IMR-90 (cell line): ENCODE measurements around the gene TCN1. TPM values are rescaled to one million over a fixed set of nuclear protein-coding genes. Genes with fewer than 3 reads are reported as not detected.

Experiments used
- ATAC-seq: fragments of 200-7000 bp; cut with Tn5 transposase; 2 replicates; pipeline ENCODE4 v1.9.1; 2020; ENCODE audit warnings: low read depth, mild to moderate bottlenecking, moderate library complexity
- BruUV-seq: library from RNA; stranded (reverse); fragments of 400-500 nt; replicated peaks from 2 replicates; lab custom pipeline; 2021; lab: Mats Ljungman, UMichigan
- CTCF ChIA-PET: fragments of 300-600 bp; formaldehyde crosslinking; extraction: SDS; loops from one replicate; lab custom pipeline; 2021; ENCODE audit warnings: antibody characterized with exemption; lab: Yijun Ruan, JAX
- POLR2A ChIA-PET: fragments of 300-600 bp; sonication (Branson Sonifier 250); formaldehyde crosslinking; loops from one replicate; lab custom pipeline; 2022; ENCODE audit warnings: antibody characterized with exemption; ENCODE audit not compliant: unreplicated experiment; lab: Charles Lee
- DNase-seq: peaks from one replicate; pipeline ENCODE4 v3.0.0; 2013
- H2AFZ ChIP-seq: replicated peaks from 2 replicates; pipeline ENCODE3; 2013; ENCODE audit warnings: low read length, mild to moderate bottlenecking; ENCODE audit not compliant: poor library complexity
- H2AK5ac ChIP-seq: 2 replicates; pipeline ENCODE4 v1.6.1; 2013; ENCODE audit warnings: low read depth, low read length, inconsistent platforms
- H2AK9ac ChIP-seq: replicated peaks from 2 replicates; pipeline ENCODE3; 2013; ENCODE audit warnings: mild to moderate bottlenecking, low read depth, low read length, moderate library complexity; ENCODE audit not compliant: poor library complexity
- H2BK120ac ChIP-seq: 2 replicates; pipeline ENCODE4 v1.6.1; 2013; ENCODE audit warnings: low read depth, low read length, inconsistent platforms
- H2BK15ac ChIP-seq: 3 replicates; pipeline ENCODE4 v1.6.1; 2013; ENCODE audit warnings: low read depth, low read length, inconsistent platforms
- H2BK20ac ChIP-seq: 2 replicates; pipeline ENCODE4 v1.6.1; 2013; ENCODE audit warnings: low read depth, mild to moderate bottlenecking, inconsistent platforms, low read length, moderate library complexity
- H2BK5ac ChIP-seq: 2 replicates; pipeline ENCODE4 v1.6.1; 2013; ENCODE audit warnings: mild to moderate bottlenecking, low read depth, low read length, inconsistent platforms; ENCODE audit not compliant: poor library complexity, severe bottlenecking
- H3K14ac ChIP-seq: replicated peaks from 2 replicates; pipeline ENCODE4 v1.6.1; 2013; ENCODE audit warnings: low read depth, low read length, inconsistent platforms
- H3K18ac ChIP-seq: 2 replicates; pipeline ENCODE4 v1.6.1; 2013; ENCODE audit warnings: low read depth, low read length, control low read depth
- H3K23ac ChIP-seq: 2 replicates; pipeline ENCODE4 v1.6.1; 2013; ENCODE audit warnings: low read depth, low read length, inconsistent platforms
- H3K27ac ChIP-seq: 2 replicates; pipeline ENCODE4 v1.5.1; 2013; ENCODE audit warnings: mild to moderate bottlenecking, control low read depth, low read length; ENCODE audit not compliant: insufficient read depth
- H3K27me3 ChIP-seq: 2 replicates; pipeline ENCODE4 v1.6.1; 2013; ENCODE audit warnings: low read length; ENCODE audit not compliant: control insufficient read depth, insufficient read depth
- H3K36me3 ChIP-seq: 2 replicates; pipeline ENCODE4 v1.6.1; 2013; ENCODE audit warnings: low read length, mixed read lengths; ENCODE audit not compliant: control insufficient read depth, insufficient read depth
- H3K4ac ChIP-seq: 2 replicates; pipeline ENCODE4 v1.6.1; 2013; ENCODE audit warnings: low read depth, low read length, inconsistent platforms
- H3K4me1 ChIP-seq: 2 replicates; pipeline ENCODE4 v1.6.1; 2013; ENCODE audit warnings: low read length, mixed read lengths; ENCODE audit not compliant: control insufficient read depth, insufficient read depth
- H3K4me2 ChIP-seq: 2 replicates; pipeline ENCODE4 v1.6.1; 2013; ENCODE audit warnings: low read depth, mild to moderate bottlenecking, control low read depth, low read length, moderate library complexity
- H3K4me3 ChIP-seq: 2 replicates; pipeline ENCODE4 v1.5.1; 2013; ENCODE audit warnings: low read depth, mild to moderate bottlenecking, control low read depth, low read length, moderate library complexity; ENCODE audit not compliant: insufficient read depth
- H3K56ac ChIP-seq: 2 replicates; pipeline ENCODE4 v1.6.1; 2013; ENCODE audit warnings: low read length, inconsistent platforms; ENCODE audit not compliant: insufficient read depth; ENCODE audit errors: extremely low read depth
- H3K79me1 ChIP-seq, 2 experiments: 2 replicates each; pipeline ENCODE4 v1.6.1; 2013; ENCODE audit warnings: low read length in 2 of 2, inconsistent platforms in 1 of 2, low read depth in 1 of 2
- H3K9ac ChIP-seq: 2 replicates; pipeline ENCODE4 v1.6.1; 2013; ENCODE audit warnings: low read depth, low read length, control low read depth
- H3K9me1 ChIP-seq: 2 replicates; pipeline ENCODE4 v1.6.1; 2013; ENCODE audit warnings: low read length, inconsistent platforms; ENCODE audit not compliant: insufficient read depth
- H3K9me3 ChIP-seq: 2 replicates; pipeline ENCODE4 v1.6.1; 2013; ENCODE audit warnings: low read length; ENCODE audit not compliant: control insufficient read depth, insufficient read depth
- H4K20me1 ChIP-seq: 2 replicates; pipeline ENCODE4 v1.6.1; 2013; ENCODE audit warnings: low read length, inconsistent platforms; ENCODE audit not compliant: insufficient read depth
- H4K5ac ChIP-seq: 2 replicates; pipeline ENCODE4 v1.6.1; 2013; ENCODE audit warnings: mild to moderate bottlenecking, low read depth, low read length, control low read depth
- H4K8ac ChIP-seq, 2 experiments: 2 replicates each; pipeline ENCODE4 v1.6.1; 2013; ENCODE audit warnings: low read depth in 2 of 2, low read length in 2 of 2, control low read depth in 1 of 2, inconsistent platforms in 1 of 2
- H4K91ac ChIP-seq: 2 replicates; pipeline ENCODE4 v1.6.1; 2013; ENCODE audit warnings: low read depth, low read length, inconsistent platforms; ENCODE audit not compliant: insufficient read depth
- BHLHE40 ChIP-seq: fragments of 150-350 bp; IDR thresholded peaks from 2 replicates; pipeline ENCODE4 v1.6.1; 2016; ENCODE audit warnings: mild to moderate bottlenecking, low read depth, low read length
- USF2 ChIP-seq: fragments of 150-350 bp; IDR thresholded peaks from 2 replicates; pipeline ENCODE4 v1.6.1; 2017; ENCODE audit warnings: mild to moderate bottlenecking, antibody characterized with exemption, low read length, low read depth
- WGBS, 2 experiments: methylation state at CpG; one replicate each; pipeline versions ENCODE4 v1.1.5 to v1.1.7; 2013; ENCODE audit warnings: missing lambda C conversion rate in 2 of 2; ENCODE audit not compliant: insufficient read length in 1 of 2; ENCODE audit errors: extremely low coverage in 2 of 2; 5-methylcytosine and 5-hydroxymethylcytosine counted together
- dilution Hi-C: fragments of 300-500 bp; cut with HindIII; formaldehyde crosslinking; loops from one replicate; pipeline ENCODE4 v1.14.3; 2018; ENCODE audit warnings: low sequenced_read_pairs; ENCODE audit not compliant: unreplicated experiment
- in situ Hi-C: fragments of 300-500 bp; cut with MboI; formaldehyde crosslinking; loops from 3 replicates; pipeline ENCODE4 v1.14.3; 2019; ENCODE audit warnings: low sequenced_read_pairs, inconsistent platforms, mixed read lengths
- intact Hi-C: fragments of 100-400 bp; cut with micrococcal nuclease; formaldehyde crosslinking; loops from 2 replicates; pipeline ENCODE4 v1.10.0; 2022
- polyA plus RNA-seq, 3 experiments: library from polyadenylated mRNA; depleted of rRNA; stranded (reverse); fragments of >200 nt; gene quantifications; 2 replicates each; pipeline ENCODE4 v1.2.3, GENCODE V29; 2012; ENCODE audit warnings: low replicate concordance in 1 of 3
- total RNA-seq: library from RNA; depleted of rRNA; stranded (reverse); fragments of >200 nt; gene quantifications from 2 replicates; pipeline ENCODE4 v1.2.3, GENCODE V29; 2012; rRNA removed

TCN1 gene
- total and polyA plus RNA-seq, 2 of the 4 experiments (the other 2 are of a cell fraction): not detected

GRCh38 chr11:59804061-59804460 is 62.2 kb downstream of the TCN1 start:
- in situ Hi-C loops: loop anchor here (5.0 to 10.0 kb wide), 2 partner anchors 47 to 249 kb away; partner anchors contain the start of gene STX3
- no TSS peak for BruUV-seq
- no CpG with 5 or more reads among the region's 2 CpGs for WGBS, 2 experiments

More at GRCh38 chr11:59804061-59804460, 62.2 kb downstream of the TCN1 start:
- Histone ChIP-seq H3K9me3 (no peaks in the 10 kb centered on the region), H2AFZ (no peak overlapping the region), H2BK5ac (no peak overlapping the region), H3K27me3 (no peaks in the 10 kb centered on the region), H3K4me1 (no peaks in the 10 kb centered on the region), H2AK9ac (no peak overlapping the region), H3K14ac (no peak overlapping the region), H4K20me1 (no peaks in the 10 kb centered on the region), H2BK120ac (no peak overlapping the region), H4K91ac (no peak overlapping the region), H3K18ac (no peak overlapping the region), H2AK5ac (no peak overlapping the region), H3K4me3 (no peak overlapping the region), H3K36me3 (peaks cover 12% of the 10 kb centered on the region), H4K5ac (no peak overlapping the region), H3K9me1 (no peaks in the 10 kb centered on the region), H3K79me1 (no peaks in the 10 kb centered on the region), H3K9ac (no peak overlapping the region), H3K56ac (no peak overlapping the region), H3K4me2 (no peak overlapping the region), H3K27ac (no peak overlapping the region), H2BK20ac (no peak overlapping the region), H3K23ac (no peak overlapping the region), H4K8ac (no peak overlapping the region), H2BK15ac (no peak overlapping the region), H3K4ac (no peak overlapping the region)
- POLR2A ChIA-PET: no interaction called here
- CTCF ChIA-PET: no interaction called here
- ATAC-seq (no peak), DNase-seq (no peak)
- dilution Hi-C loops (no loop called here), intact Hi-C loops (loop anchor here (5.0 kb wide), 3 partner anchors 137 to 267 kb away; partner anchors contain the start of gene PATL1)
- TF ChIP-seq USF2: no peak
- TF ChIP-seq BHLHE40: no peak

Other genes with a start within 250 kb of the TCN1 start
- gene PATL1, start 197.4 kb downstream of the TCN1 start, total RNA-seq: 3.9 and 4.4 TPM in 2 replicates
- 29.7 and 30.9 TPM in 2 replicates for gene PATL1, start 197.4 kb downstream of the TCN1 start, polyA plus RNA-seq (2012; rRNA removed)
- not detected in 2 replicates for gene OR10V1, start 152.6 kb downstream of the TCN1 start, total RNA-seq
- gene OR10V1, start 152.6 kb downstream of the TCN1 start, polyA plus RNA-seq (2012; rRNA removed): not detected in 2 replicates
- gene STX3, start 111.1 kb downstream of the TCN1 start, total RNA-seq: 5.4 and 7.5 TPM in 2 replicates
- gene STX3, start 111.1 kb downstream of the TCN1 start, polyA plus RNA-seq (2012; rRNA removed): 5.0 and 5.7 TPM in 2 replicates
- 43.9 and 56.9 TPM in 2 replicates for gene MRPL16, start 55.7 kb downstream of the TCN1 start, total RNA-seq
- 64.5 and 71.3 TPM in 2 replicates for gene MRPL16, start 55.7 kb downstream of the TCN1 start, polyA plus RNA-seq (2012; rRNA removed)
- gene CBLIF, start 21.0 kb downstream of the TCN1 start, total RNA-seq: not detected in 2 replicates
- gene CBLIF, start 21.0 kb downstream of the TCN1 start, polyA plus RNA-seq (2012; rRNA removed): not detected in 2 replicates
- not detected in 2 replicates for gene OOSP3, start 12.3 kb upstream of the TCN1 start, total RNA-seq
- gene OOSP3, start 12.3 kb upstream of the TCN1 start, polyA plus RNA-seq (2012; rRNA removed): not detected in 2 replicates
- gene OOSP1, start 71.9 kb upstream of the TCN1 start, total RNA-seq: not detected in 2 replicates
- not detected in 2 replicates for gene OOSP1, start 71.9 kb upstream of the TCN1 start, polyA plus RNA-seq (2012; rRNA removed)
- not detected in 2 replicates for gene OOSP4A, start 97.5 kb upstream of the TCN1 start, total RNA-seq
- gene OOSP4A, start 97.5 kb upstream of the TCN1 start, polyA plus RNA-seq (2012; rRNA removed): not detected in 2 replicates
- not detected in 2 replicates for gene OOSP4B, start 150.7 kb upstream of the TCN1 start, total RNA-seq
- not detected in 2 replicates for gene OOSP4B, start 150.7 kb upstream of the TCN1 start, polyA plus RNA-seq (2012; rRNA removed)
- not detected in 2 replicates for gene OOSP2, start 173.9 kb upstream of the TCN1 start, total RNA-seq
- not detected in 2 replicates for gene OOSP2, start 173.9 kb upstream of the TCN1 start, polyA plus RNA-seq (2012; rRNA removed)
- gene MS4A3, start 190.2 kb upstream of the TCN1 start, total RNA-seq: not detected in 2 replicates
- not detected in 2 replicates for gene MS4A3, start 190.2 kb upstream of the TCN1 start, polyA plus RNA-seq (2012; rRNA removed)
- not detected in 2 replicates for gene MS4A2, start 222.2 kb upstream of the TCN1 start, total RNA-seq
- not detected in 2 replicates for gene MS4A2, start 222.2 kb upstream of the TCN1 start, polyA plus RNA-seq (2012; rRNA removed)